Astrocyte (in vitro differentiated cells and primary cell): ENCODE results near the gene NRBP1.

Source experiments
- EZH2 ChIP-seq: IDR thresholded peaks from 2 replicates; pipeline ENCODE4 v1.6.1; 2012; ENCODE audit warnings: mild to moderate bottlenecking, low read length, inconsistent platforms; ENCODE audit not compliant: insufficient read depth
- TF ChIP-seq, protein P1 (sequence below): IDR thresholded peaks from 2 replicates; pipeline ENCODE4 v1.5.1; 2011; ENCODE audit warnings: low read depth, mild to moderate bottlenecking, inconsistent platforms, low read length, moderate library complexity; ENCODE audit not compliant: insufficient read depth

DNA sequence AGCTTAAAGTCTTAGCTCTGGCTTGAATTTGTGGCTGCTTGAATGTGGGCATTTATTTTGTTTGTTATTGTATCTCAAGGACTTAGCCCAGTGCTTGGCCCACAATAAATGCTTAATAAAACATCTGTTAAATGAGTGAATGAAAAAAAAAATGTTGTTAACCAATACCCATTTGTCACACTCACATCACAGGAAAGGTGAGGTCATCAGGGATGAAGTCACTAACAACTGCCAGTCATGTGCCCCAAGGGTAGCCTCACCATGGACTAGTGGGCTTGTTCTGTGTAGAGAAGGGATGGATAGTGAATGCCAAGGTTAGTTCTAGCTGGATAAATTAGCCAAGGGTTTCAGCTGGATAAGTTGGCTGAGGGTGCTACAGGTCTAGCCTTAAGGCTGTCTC is 3.0 kb downstream of the NRBP1 start:
- TF ChIP-seq, protein P1, sequence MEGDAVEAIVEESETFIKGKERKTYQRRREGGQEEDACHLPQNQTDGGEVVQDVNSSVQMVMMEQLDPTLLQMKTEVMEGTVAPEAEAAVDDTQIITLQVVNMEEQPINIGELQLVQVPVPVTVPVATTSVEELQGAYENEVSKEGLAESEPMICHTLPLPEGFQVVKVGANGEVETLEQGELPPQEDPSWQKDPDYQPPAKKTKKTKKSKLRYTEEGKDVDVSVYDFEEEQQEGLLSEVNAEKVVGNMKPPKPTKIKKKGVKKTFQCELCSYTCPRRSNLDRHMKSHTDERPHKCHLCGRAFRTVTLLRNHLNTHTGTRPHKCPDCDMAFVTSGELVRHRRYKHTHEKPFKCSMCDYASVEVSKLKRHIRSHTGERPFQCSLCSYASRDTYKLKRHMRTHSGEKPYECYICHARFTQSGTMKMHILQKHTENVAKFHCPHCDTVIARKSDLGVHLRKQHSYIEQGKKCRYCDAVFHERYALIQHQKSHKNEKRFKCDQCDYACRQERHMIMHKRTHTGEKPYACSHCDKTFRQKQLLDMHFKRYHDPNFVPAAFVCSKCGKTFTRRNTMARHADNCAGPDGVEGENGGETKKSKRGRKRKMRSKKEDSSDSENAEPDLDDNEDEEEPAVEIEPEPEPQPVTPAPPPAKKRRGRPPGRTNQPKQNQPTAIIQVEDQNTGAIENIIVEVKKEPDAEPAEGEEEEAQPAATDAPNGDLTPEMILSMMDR = no peak
- no peak for TF ChIP-seq EZH2
